SK-N-SH (cell line): ENCODE results near the gene PLXND1. TPM values are rescaled to one million over a fixed set of nuclear protein-coding genes. Genes with fewer than 3 reads are reported as not detected.

ENCODE experiments used
- CTCF ChIA-PET: fragments of 300-600, 350-600 bp; formaldehyde crosslinking; extraction: SDS; loops from one replicate; lab custom pipeline; 2021; lab: Yijun Ruan, JAX
- POLR2A ChIA-PET: fragments of 350-600 bp; sonication (Branson Sonifier 250); formaldehyde crosslinking; extraction: SDS; loops from one replicate; lab custom pipeline; 2020; ENCODE audit warnings: antibody characterized with exemption, inconsistent platforms; lab: Yijun Ruan, JAX
- DNase-seq: peaks from one replicate; pipeline ENCODE4 v3.0.0; 2012
- H2AFZ ChIP-seq: fragments of 200-600 bp; sonication (generic); 2 replicates; pipeline ENCODE4 v1.8.1; 2016; ENCODE audit warnings: antibody characterized with exemption, mild to moderate bottlenecking, low read depth
- H3F3A ChIP-seq: fragments of 200-600 bp; sonication (generic); replicated peaks from 2 replicates; pipeline ENCODE3; 2016; ENCODE audit warnings: antibody characterized with exemption, mild to moderate bottlenecking; ENCODE audit not compliant: insufficient read depth
- H3K27ac ChIP-seq, 2 experiments: fragments of 200-500 bp in 1 of 2; fragments of 200-600 bp in 1 of 2; sonication (Bioruptor generic) in 1 of 2; sonication (generic), shearing (Covaris generic) in 1 of 2; 2 replicates each; pipeline versions ENCODE4 v1.5.1 to v1.6.1; 2014 to 2016; ENCODE audit warnings: low read depth in 2 of 2, inconsistent platforms in 1 of 2, low read length in 1 of 2, mild to moderate bottlenecking in 1 of 2, mixed read lengths in 1 of 2
- H3K27me3 ChIP-seq: fragments of 200-600 bp; sonication (generic), shearing (Covaris generic); 2 replicates; pipeline ENCODE4 v1.6.1; 2016; ENCODE audit warnings: mixed run types; ENCODE audit not compliant: insufficient read depth
- H3K36me3 ChIP-seq, 2 experiments: fragments of 200-500 bp in 1 of 2; fragments of 200-600 bp in 1 of 2; sonication (Bioruptor generic) in 1 of 2; sonication (generic) in 1 of 2; replicated peaks in 1 of 2; 2 replicates each; pipeline versions ENCODE3 to v1.5.1; 2014 to 2016; ENCODE audit warnings: low read length in 1 of 2, mild to moderate bottlenecking in 1 of 2; ENCODE audit not compliant: insufficient read depth in 2 of 2, control insufficient read depth in 1 of 2
- H3K4me1 ChIP-seq, 2 experiments: fragments of 200-500 bp in 1 of 2; fragments of 200-600 bp in 1 of 2; sonication (Bioruptor generic) in 1 of 2; sonication (generic), shearing (Covaris generic) in 1 of 2; 2 replicates each; pipeline versions ENCODE4 v1.5.1 to v1.6.1; 2014 to 2016; ENCODE audit warnings: low read depth in 1 of 2, low read length in 1 of 2, mixed run types in 1 of 2; ENCODE audit not compliant: insufficient read depth in 2 of 2, control insufficient read depth in 1 of 2
- H3K4me2 ChIP-seq: fragments of 200-600 bp; sonication (generic), shearing (Covaris generic); 2 replicates; pipeline ENCODE4 v1.6.1; 2017; ENCODE audit warnings: mixed run types
- H3K4me3 ChIP-seq, 2 experiments: fragments of 200-500 bp in 1 of 2; fragments of 200-600 bp in 1 of 2; sonication (Bioruptor generic) in 1 of 2; sonication (generic), shearing (Covaris generic) in 1 of 2; 2 replicates each; pipeline versions ENCODE4 v1.5.1 to v1.8.1; 2014 to 2016; ENCODE audit warnings: low read depth in 2 of 2, inconsistent platforms in 1 of 2, low read length in 1 of 2, mild to moderate bottlenecking in 1 of 2, mixed read lengths in 1 of 2, moderate library complexity in 1 of 2
- H3K79me2 ChIP-seq: fragments of 200-600 bp; sonication (generic); 2 replicates; pipeline ENCODE4 v1.8.1; 2017; ENCODE audit warnings: mild to moderate bottlenecking; ENCODE audit not compliant: insufficient read depth
- H3K9ac ChIP-seq: fragments of 200-600 bp; sonication (generic); 2 replicates; pipeline ENCODE4 v1.6.1; 2017; ENCODE audit warnings: mixed run types
- H3K9me2 ChIP-seq: fragments of 200-600 bp; sonication (generic); 2 replicates; pipeline ENCODE4 v1.6.1; 2017; ENCODE audit warnings: mixed run types
- H3K9me3 ChIP-seq: fragments of 200-600 bp; sonication (generic); 2 replicates; pipeline ENCODE4 v1.6.1; 2017; ENCODE audit warnings: mixed run types, mild to moderate bottlenecking, moderate library complexity
- H4K20me1 ChIP-seq: fragments of 200-600 bp; sonication (generic); 2 replicates; pipeline ENCODE4 v1.6.1; 2017; ENCODE audit warnings: mild to moderate bottlenecking, mixed run types; ENCODE audit not compliant: insufficient read depth
- CTCF ChIP-seq: fragments of 200-600 bp; sonication (generic); IDR thresholded peaks from 2 replicates; pipeline ENCODE4 v1.6.1; 2017; ENCODE audit warnings: antibody characterized with exemption, mild to moderate bottlenecking, moderate library complexity
- EP300 ChIP-seq, 2 experiments: IDR thresholded peaks; 2 replicates each; pipeline versions ENCODE4 v1.4.0 to v1.6.1; 2012; ENCODE audit warnings: borderline replicate concordance in 1 of 2, low read depth in 1 of 2, low read length in 1 of 2
- EZH2phosphoT487 ChIP-seq: fragments of 200-600 bp; sonication (generic); IDR thresholded peaks from 2 replicates; pipeline ENCODE4 v1.6.1; 2017; ENCODE audit warnings: low read depth, mixed run types, mild to moderate bottlenecking, antibody characterized with exemption, moderate library complexity, borderline replicate concordance
- GABPA ChIP-seq: IDR thresholded peaks from 2 replicates; pipeline ENCODE4 v1.4.0; 2012; ENCODE audit warnings: low read depth, mild to moderate bottlenecking
- GATA2 ChIP-seq: sonication (generic); formaldehyde crosslinking; IDR thresholded peaks from 2 replicates; pipeline ENCODE4 v1.5.0; 2020; ENCODE audit warnings: mild to moderate bottlenecking, missing genetic modification reagents
- MXI1 ChIP-seq: IDR thresholded peaks from 2 replicates; pipeline ENCODE4 v1.6.1; 2012; ENCODE audit warnings: mild to moderate bottlenecking, low read depth, low read length, improper control_type of control experiment
- RCOR1 ChIP-seq: fragments of 150-350 bp; IDR thresholded peaks from 2 replicates; pipeline ENCODE4 v1.6.1; 2017; ENCODE audit warnings: antibody characterized with exemption, low read length
- REST ChIP-seq: IDR thresholded peaks from 2 replicates; pipeline ENCODE4 v1.6.1; 2012; ENCODE audit warnings: mild to moderate bottlenecking, low read depth, low read length, moderate library complexity
- RXRA ChIP-seq: IDR thresholded peaks from 2 replicates; pipeline ENCODE4 v1.4.0; 2012; ENCODE audit warnings: low read depth, mild to moderate bottlenecking, borderline replicate concordance
- TAF1 ChIP-seq: IDR thresholded peaks from 2 replicates; pipeline ENCODE4 v1.6.1; 2012; ENCODE audit warnings: low read depth, mild to moderate bottlenecking, low read length, moderate library complexity, borderline replicate concordance
- TEAD4 ChIP-seq: IDR thresholded peaks from 2 replicates; pipeline ENCODE4 v1.4.0; 2012; ENCODE audit warnings: mild to moderate bottlenecking, borderline replicate concordance; ENCODE audit not compliant: insufficient read depth
- USF2 ChIP-seq: fragments of 150-350 bp; IDR thresholded peaks from 2 replicates; pipeline ENCODE4 v1.6.1; 2017; ENCODE audit warnings: antibody characterized with exemption, low read length, low read depth, borderline replicate concordance
- ZBTB33 ChIP-seq: IDR thresholded peaks from 2 replicates; pipeline ENCODE4 v1.4.0; 2012; ENCODE audit warnings: low read depth, borderline replicate concordance
- WGBS: methylation state at CpG from one replicate; pipeline ENCODE4 v1.1.6; 2017; ENCODE audit warnings: low lambda C conversion rate; 5-methylcytosine and 5-hydroxymethylcytosine counted together
- polyA plus RNA-seq, 3 experiments: library from polyadenylated mRNA; depleted of rRNA; stranded (reverse); fragments of >200 nt; gene quantifications; 2 replicates each; pipeline ENCODE4 v1.2.3, GENCODE V29; 2012

Gene PLXND1
- polyA plus RNA-seq, 1 of the 3 experiments (the other 2 are of a cell fraction) = 53.5 TPM

GRCh38 chr3:129519449-129519848 is 87.0 kb downstream of the PLXND1 start:
- no peak overlapping the region for H3K9ac ChIP-seq
- no peak overlapping the region for H3K27ac ChIP-seq
- H3K4me1 ChIP-seq = peaks cover 0 to 15% of the 10 kb centered on the region in 2 experiments; a peak in 2 of 4 replicates
- H3K9me2 ChIP-seq = no peaks in the 10 kb centered on the region
- no peaks in the 10 kb centered on the region for H3F3A ChIP-seq
- no peak overlapping the region for H2AFZ ChIP-seq
- POLR2A ChIA-PET = no interaction called here
- no peaks in the 10 kb centered on the region for H3K9me3 ChIP-seq
- CTCF ChIA-PET = no interaction called here
- WGBS = 78% methylated on average over 4 of the region's 10 CpGs
- H3K4me2 ChIP-seq = no peak overlapping the region
- no peak overlapping the region for H3K4me3 ChIP-seq
- no peak for DNase-seq
- H3K27me3 ChIP-seq = no peaks in the 10 kb centered on the region
- TF ChIP-seq ZBTB33 = no peak
- TF ChIP-seq RXRA = no peak
- no peak for TF ChIP-seq MXI1
- no peak for TF ChIP-seq EZH2phosphoT487
- TF ChIP-seq USF2 = no peak
- TF ChIP-seq TAF1 = no peak
- no peak for TF ChIP-seq GATA2 (CRISPR knock-in tag)
- TF ChIP-seq CTCF = no peak
- TF ChIP-seq GABPA = no peak
- no peak for TF ChIP-seq TEAD4
- no peak for TF ChIP-seq REST
- TF ChIP-seq RCOR1 = no peak
- TF ChIP-seq EP300 (IDR thresholded peaks at IDR 0.05; ENCODE audit: borderline replicate concordance in 1 of 2, low read depth in 1 of 2, low read length in 1 of 2) = no peak
- no peaks in the 10 kb centered on the region for H4K20me1 ChIP-seq
- no peaks in the 10 kb centered on the region for H3K36me3 ChIP-seq
- H3K79me2 ChIP-seq = no peaks in the 10 kb centered on the region
